SK-N-SH (cell line): Measurements from ENCODE around the gene PEX7. TPM values are rescaled to one million over a fixed set of nuclear protein-coding genes. Genes with fewer than 3 reads are reported as not detected.
A peak's percentile ranks its signal among the peaks of the same experiment; 100 is the strongest.

ENCODE experiments used
- CTCF ChIA-PET: fragments of 300-600, 350-600 bp; formaldehyde crosslinking; extraction: SDS; loops from one replicate; lab custom pipeline; 2021; lab: Yijun Ruan, JAX
- POLR2A ChIA-PET: fragments of 350-600 bp; sonication (Branson Sonifier 250); formaldehyde crosslinking; extraction: SDS; loops from one replicate; lab custom pipeline; 2020; ENCODE audit warnings: antibody characterized with exemption, inconsistent platforms; lab: Yijun Ruan, JAX
- DNase-seq: peaks from one replicate; pipeline ENCODE4 v3.0.0; 2012
- H2AFZ ChIP-seq: fragments of 200-600 bp; sonication (generic); 2 replicates; pipeline ENCODE4 v1.8.1; 2016; ENCODE audit warnings: antibody characterized with exemption, mild to moderate bottlenecking, low read depth
- H3F3A ChIP-seq: fragments of 200-600 bp; sonication (generic); replicated peaks from 2 replicates; pipeline ENCODE3; 2016; ENCODE audit warnings: antibody characterized with exemption, mild to moderate bottlenecking; ENCODE audit not compliant: insufficient read depth
- H3K27ac ChIP-seq, 2 experiments: fragments of 200-500 bp in 1 of 2; fragments of 200-600 bp in 1 of 2; sonication (Bioruptor generic) in 1 of 2; sonication (generic), shearing (Covaris generic) in 1 of 2; 2 replicates each; pipeline versions ENCODE4 v1.5.1 to v1.6.1; 2014 to 2016; ENCODE audit warnings: low read depth in 2 of 2, inconsistent platforms in 1 of 2, low read length in 1 of 2, mild to moderate bottlenecking in 1 of 2, mixed read lengths in 1 of 2
- H3K27me3 ChIP-seq: fragments of 200-600 bp; sonication (generic), shearing (Covaris generic); 2 replicates; pipeline ENCODE4 v1.6.1; 2016; ENCODE audit warnings: mixed run types; ENCODE audit not compliant: insufficient read depth
- H3K36me3 ChIP-seq, 2 experiments: fragments of 200-500 bp in 1 of 2; fragments of 200-600 bp in 1 of 2; sonication (Bioruptor generic) in 1 of 2; sonication (generic) in 1 of 2; replicated peaks in 1 of 2; 2 replicates each; pipeline versions ENCODE3 to v1.5.1; 2014 to 2016; ENCODE audit warnings: low read length in 1 of 2, mild to moderate bottlenecking in 1 of 2; ENCODE audit not compliant: insufficient read depth in 2 of 2, control insufficient read depth in 1 of 2
- H3K4me1 ChIP-seq, 2 experiments: fragments of 200-500 bp in 1 of 2; fragments of 200-600 bp in 1 of 2; sonication (Bioruptor generic) in 1 of 2; sonication (generic), shearing (Covaris generic) in 1 of 2; 2 replicates each; pipeline versions ENCODE4 v1.5.1 to v1.6.1; 2014 to 2016; ENCODE audit warnings: low read depth in 1 of 2, low read length in 1 of 2, mixed run types in 1 of 2; ENCODE audit not compliant: insufficient read depth in 2 of 2, control insufficient read depth in 1 of 2
- H3K4me2 ChIP-seq: fragments of 200-600 bp; sonication (generic), shearing (Covaris generic); 2 replicates; pipeline ENCODE4 v1.6.1; 2017; ENCODE audit warnings: mixed run types
- H3K4me3 ChIP-seq, 2 experiments: fragments of 200-500 bp in 1 of 2; fragments of 200-600 bp in 1 of 2; sonication (Bioruptor generic) in 1 of 2; sonication (generic), shearing (Covaris generic) in 1 of 2; 2 replicates each; pipeline versions ENCODE4 v1.5.1 to v1.8.1; 2014 to 2016; ENCODE audit warnings: low read depth in 2 of 2, inconsistent platforms in 1 of 2, low read length in 1 of 2, mild to moderate bottlenecking in 1 of 2, mixed read lengths in 1 of 2, moderate library complexity in 1 of 2
- H3K79me2 ChIP-seq: fragments of 200-600 bp; sonication (generic); 2 replicates; pipeline ENCODE4 v1.8.1; 2017; ENCODE audit warnings: mild to moderate bottlenecking; ENCODE audit not compliant: insufficient read depth
- H3K9ac ChIP-seq: fragments of 200-600 bp; sonication (generic); 2 replicates; pipeline ENCODE4 v1.6.1; 2017; ENCODE audit warnings: mixed run types
- H3K9me2 ChIP-seq: fragments of 200-600 bp; sonication (generic); 2 replicates; pipeline ENCODE4 v1.6.1; 2017; ENCODE audit warnings: mixed run types
- H3K9me3 ChIP-seq: fragments of 200-600 bp; sonication (generic); 2 replicates; pipeline ENCODE4 v1.6.1; 2017; ENCODE audit warnings: mixed run types, mild to moderate bottlenecking, moderate library complexity
- H4K20me1 ChIP-seq: fragments of 200-600 bp; sonication (generic); 2 replicates; pipeline ENCODE4 v1.6.1; 2017; ENCODE audit warnings: mild to moderate bottlenecking, mixed run types; ENCODE audit not compliant: insufficient read depth
- CTCF ChIP-seq: fragments of 200-600 bp; sonication (generic); IDR thresholded peaks from 2 replicates; pipeline ENCODE4 v1.6.1; 2017; ENCODE audit warnings: antibody characterized with exemption, mild to moderate bottlenecking, moderate library complexity
- FOXJ3 ChIP-seq: sonication (generic); formaldehyde crosslinking; IDR thresholded peaks from 2 replicates; pipeline ENCODE4 v1.5.1; 2020; ENCODE audit warnings: mild to moderate bottlenecking, missing genetic modification reagents
- FOXM1 ChIP-seq: IDR thresholded peaks from 2 replicates; pipeline ENCODE4 v1.4.0; 2012; ENCODE audit warnings: low read depth, mild to moderate bottlenecking
- GABPA ChIP-seq: IDR thresholded peaks from 2 replicates; pipeline ENCODE4 v1.4.0; 2012; ENCODE audit warnings: low read depth, mild to moderate bottlenecking
- MEF2A ChIP-seq: IDR thresholded peaks from 2 replicates; pipeline ENCODE4 v1.4.0; 2012; ENCODE audit warnings: low read depth, borderline replicate concordance
- NRF1 ChIP-seq: IDR thresholded peaks from 2 replicates; pipeline ENCODE4 v1.6.1; 2012; ENCODE audit warnings: low read depth, mild to moderate bottlenecking, low read length
- PBX3 ChIP-seq: IDR thresholded peaks from 2 replicates; pipeline ENCODE4; 2012
- RAD21 ChIP-seq: IDR thresholded peaks from 2 replicates; pipeline ENCODE4 v1.6.1; 2012; ENCODE audit warnings: mild to moderate bottlenecking, low read length
- REST ChIP-seq: IDR thresholded peaks from 2 replicates; pipeline ENCODE4 v1.6.1; 2012; ENCODE audit warnings: mild to moderate bottlenecking, low read depth, low read length, moderate library complexity
- TAF1 ChIP-seq: IDR thresholded peaks from 2 replicates; pipeline ENCODE4 v1.6.1; 2012; ENCODE audit warnings: low read depth, mild to moderate bottlenecking, low read length, moderate library complexity, borderline replicate concordance
- TCF12 ChIP-seq: IDR thresholded peaks from 2 replicates; pipeline ENCODE4 v1.4.0; 2012
- TEAD4 ChIP-seq: IDR thresholded peaks from 2 replicates; pipeline ENCODE4 v1.4.0; 2012; ENCODE audit warnings: mild to moderate bottlenecking, borderline replicate concordance; ENCODE audit not compliant: insufficient read depth
- USF1 ChIP-seq: IDR thresholded peaks from 2 replicates; pipeline ENCODE4 v1.4.0; 2012; ENCODE audit warnings: low read depth, borderline replicate concordance
- WGBS: methylation state at CpG from one replicate; pipeline ENCODE4 v1.1.6; 2017; ENCODE audit warnings: low lambda C conversion rate; 5-methylcytosine and 5-hydroxymethylcytosine counted together
- polyA plus RNA-seq, 3 experiments: library from polyadenylated mRNA; depleted of rRNA; stranded (reverse); fragments of >200 nt; gene quantifications; 2 replicates each; pipeline ENCODE4 v1.2.3, GENCODE V29; 2012
- TF ChIP-seq, protein P1 (sequence below): fragments of 150-350 bp; IDR thresholded peaks from 2 replicates; pipeline ENCODE4 v1.6.1; 2016; ENCODE audit warnings: mild to moderate bottlenecking, low read depth, low read length

PEX7 gene
- polyA plus RNA-seq, 1 of the 3 experiments (the other 2 are of a cell fraction), result 10.8 TPM

- TF ChIP-seq GABPA (no peak), USF1 (no peak), RAD21 (peak; percentile 87), MEF2A (no peak), REST (no peak), FOXJ3 (CRISPR knock-in tag) (no peak), TCF12 (no peak)
Observed at GRCh38 chr6:136792410-136793262, 29.8 kb upstream of the PEX7 start, which contains the start of gene MAP3K5 (continued).

- Histone ChIP-seq H2AFZ (peak overlapping the region; percentile 99; the same call in 1 of the 2 replicates), H3K9ac (peak overlapping the region; percentile 95; the same call in 1 of the 2 replicates), H3K4me3 (peak overlapping the region; percentile 74 to 81), H3K4me2 (peak overlapping the region; percentile 94), H4K20me1 (no peaks in the 10 kb centered on the region), H3F3A (peaks cover 6% of the 10 kb centered on the region), H3K9me3 (no peaks in the 10 kb centered on the region), H3K9me2 (no peaks in the 10 kb centered on the region), H3K79me2 (peaks cover 32% of the 10 kb centered on the region), H3K27ac (peak overlapping the region; percentile 70 to 92; a peak in 3 of 4 replicates), H3K36me3 (no peaks in the 10 kb centered on the region), H3K4me1 (peaks cover 0 to 6% of the 10 kb centered on the region in 2 experiments; a peak in 2 of 4 replicates), H3K27me3 (no peaks in the 10 kb centered on the region)
- DNase-seq, result no peak
- WGBS, result 54% methylated on average over 8 of the region's 8 CpGs
- ChIA-PET CTCF (interaction anchor here (0.7 to 11.4 kb wide), 21 partner anchors 9 to 418 kb away, joined by 3 to 214 read pairs (median 13); partner anchors contain the start of gene MAP7), POLR2A (interaction anchor here (1.9 to 2.6 kb wide), 2 partner anchors 30 to 149 kb away, joined by 5 to 40 read pairs; no protein-coding TSS in a partner anchor)
- TF ChIP-seq CTCF (no peak), NRF1 (no peak), TEAD4 (no peak), FOXM1 (no peak), TAF1 (no peak), USF1 (no peak), PBX3 (no peak), GABPA (no peak)
- TF ChIP-seq, protein P1, sequence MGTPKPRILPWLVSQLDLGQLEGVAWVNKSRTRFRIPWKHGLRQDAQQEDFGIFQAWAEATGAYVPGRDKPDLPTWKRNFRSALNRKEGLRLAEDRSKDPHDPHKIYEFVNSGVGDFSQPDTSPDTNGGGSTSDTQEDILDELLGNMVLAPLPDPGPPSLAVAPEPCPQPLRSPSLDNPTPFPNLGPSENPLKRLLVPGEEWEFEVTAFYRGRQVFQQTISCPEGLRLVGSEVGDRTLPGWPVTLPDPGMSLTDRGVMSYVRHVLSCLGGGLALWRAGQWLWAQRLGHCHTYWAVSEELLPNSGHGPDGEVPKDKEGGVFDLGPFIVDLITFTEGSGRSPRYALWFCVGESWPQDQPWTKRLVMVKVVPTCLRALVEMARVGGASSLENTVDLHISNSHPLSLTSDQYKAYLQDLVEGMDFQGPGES, result no peak
Observed at GRCh38 chr6:136793363-136793762, 29.0 kb upstream of the PEX7 start.
